G401 (cell line): ENCODE measurements around the gene TMEM212. TPM values are rescaled to one million over a fixed set of nuclear protein-coding genes. Genes with fewer than 3 reads are reported as not detected.
"Not testable (repeated sequence)": the region's sequence is repeated elsewhere in the genome, so short reads cannot be mapped to it uniquely, and the experiment has no call there.

Source experiments
- DNase-seq: peaks from one replicate; pipeline ENCODE4 v3.0.0-alpha.2; 2015; ENCODE audit warnings: low spot score
- in situ Hi-C: cut with HindIII; loops from 2 replicates; pipeline ENCODE4 v1.10.0; 2016; ENCODE audit warnings: low sequenced_read_pairs, mixed read lengths
- total RNA-seq: library from RNA; depleted of rRNA; stranded (reverse); fragments of >200 nt; shearing (Covaris generic); gene quantifications from 2 replicates; pipeline ENCODE4 v1.2.3, GENCODE V29; 2014

The TMEM212 gene
- total RNA-seq, 1 experiment from 2014 or later: not detected

DNA sequence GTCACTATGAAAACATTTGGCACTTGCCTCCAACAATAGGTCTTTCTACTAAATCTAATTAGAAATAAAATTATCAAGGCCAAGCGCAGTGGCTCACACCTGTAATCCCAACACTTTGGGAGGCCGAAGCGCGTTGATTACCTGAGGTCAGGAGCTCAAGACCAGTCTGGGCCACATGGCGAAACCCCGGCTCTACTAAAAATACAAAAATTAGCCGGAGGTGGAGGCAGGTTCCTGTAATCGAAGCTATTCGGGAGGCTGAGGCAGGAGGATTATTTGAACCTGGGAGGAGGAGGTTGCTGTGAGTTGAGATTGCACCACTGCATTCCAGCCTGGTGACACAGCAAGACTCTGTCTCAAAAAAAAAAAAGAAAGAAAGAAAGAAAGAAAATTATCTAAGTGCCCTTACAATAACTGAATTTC is 31.2 kb upstream of the TMEM212 start:
- in situ Hi-C loops: no loop called here
- no peak for DNase-seq

DNA sequence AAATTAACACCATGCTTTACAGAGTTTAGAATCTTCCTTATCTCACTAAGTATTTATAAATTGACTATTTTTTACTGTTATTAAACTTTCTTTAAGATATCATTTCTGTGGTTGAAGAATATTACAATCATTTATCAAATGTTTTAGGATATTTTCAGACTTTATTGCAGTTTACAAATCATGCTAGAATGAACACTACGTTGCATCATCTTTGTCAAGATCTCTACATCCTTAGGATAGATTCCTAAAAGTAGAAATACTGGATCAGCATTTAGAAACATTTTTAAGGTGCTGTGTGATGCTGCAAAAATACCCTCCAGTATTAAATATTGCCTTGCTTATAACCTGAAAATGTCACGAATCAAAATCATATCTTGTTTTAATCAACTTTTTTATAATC is 30.3 kb upstream of the TMEM212 start:
- no peak for DNase-seq
- in situ Hi-C loops: no loop called here

DNA sequence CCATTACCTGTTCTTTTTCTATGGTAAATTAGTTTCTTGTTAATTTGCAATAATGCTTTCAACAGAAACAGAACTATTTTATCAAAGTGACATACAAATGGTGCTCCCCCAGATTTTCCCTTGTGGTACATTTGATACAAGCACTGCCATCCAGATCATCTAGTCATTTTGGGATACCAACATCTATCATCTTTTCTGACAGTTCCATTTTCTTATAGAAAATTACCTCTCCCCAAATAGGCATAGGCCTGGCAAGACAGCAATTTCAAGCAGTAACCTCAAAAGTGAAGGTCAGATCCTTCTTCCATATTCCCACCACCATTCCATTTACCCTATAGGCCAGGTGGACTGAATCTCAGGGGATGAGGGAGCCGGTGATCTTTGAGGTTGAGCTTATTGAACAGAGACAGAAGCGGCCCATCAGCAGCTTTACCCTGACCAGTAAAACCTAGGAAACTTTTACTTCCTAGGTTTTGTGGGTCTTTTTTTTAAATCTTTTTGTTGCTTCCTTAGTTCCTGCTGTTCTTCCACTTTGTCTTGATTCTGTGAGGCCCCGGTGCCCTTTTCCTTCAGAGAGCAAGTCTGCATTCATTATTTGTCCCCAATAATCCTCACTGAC is 29.8 kb upstream of the TMEM212 start:
- no peak for DNase-seq
- in situ Hi-C loops: no loop called here

DNA sequence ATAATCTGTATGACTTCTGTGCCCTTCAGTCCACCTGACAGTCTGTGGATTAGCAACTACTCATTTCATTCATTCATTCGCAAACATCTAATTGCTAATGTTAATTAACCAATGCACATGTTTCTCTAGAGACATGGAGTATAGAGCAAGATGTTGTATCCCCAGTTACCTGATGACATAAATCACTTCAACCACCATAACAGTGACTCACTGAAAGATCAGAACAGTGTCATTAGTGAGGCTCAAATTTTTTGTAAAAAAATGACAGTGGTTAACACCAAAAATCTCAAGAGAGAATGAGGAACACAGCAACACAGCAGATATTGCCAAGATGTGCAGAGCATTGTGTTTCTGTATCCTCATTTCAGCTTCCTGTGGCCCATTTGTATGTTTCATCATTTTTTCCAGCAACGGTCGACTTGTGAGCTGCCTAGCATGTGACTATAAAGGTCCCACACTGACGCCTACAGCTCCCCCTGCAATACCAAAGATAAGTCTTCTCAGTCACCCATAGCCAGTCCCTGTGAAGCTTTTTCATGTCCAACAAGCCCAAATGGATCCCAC is 29.2 kb upstream of the TMEM212 start:
- DNase-seq: no peak
- in situ Hi-C loops: no loop called here

DNA sequence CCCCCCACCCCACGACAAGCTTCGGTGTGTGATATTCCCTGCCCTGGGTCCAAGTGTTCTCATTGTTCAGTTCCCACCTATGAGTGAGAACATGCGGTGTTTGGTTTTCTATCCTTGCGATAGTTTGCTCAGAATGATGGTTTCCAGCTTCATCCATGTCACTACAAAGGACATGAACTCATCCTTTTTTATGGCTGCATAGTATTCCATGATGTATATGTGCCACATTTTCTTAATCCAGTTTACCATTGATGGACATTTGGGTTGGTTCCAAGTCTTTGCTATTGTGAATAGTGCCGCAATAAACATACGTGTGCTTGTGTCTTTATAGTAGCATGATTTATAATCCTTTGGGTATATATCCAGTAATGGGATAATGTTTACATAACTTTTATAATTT is 28.5 kb upstream of the TMEM212 start:
- not testable (repeated sequence) for DNase-seq

DNA sequence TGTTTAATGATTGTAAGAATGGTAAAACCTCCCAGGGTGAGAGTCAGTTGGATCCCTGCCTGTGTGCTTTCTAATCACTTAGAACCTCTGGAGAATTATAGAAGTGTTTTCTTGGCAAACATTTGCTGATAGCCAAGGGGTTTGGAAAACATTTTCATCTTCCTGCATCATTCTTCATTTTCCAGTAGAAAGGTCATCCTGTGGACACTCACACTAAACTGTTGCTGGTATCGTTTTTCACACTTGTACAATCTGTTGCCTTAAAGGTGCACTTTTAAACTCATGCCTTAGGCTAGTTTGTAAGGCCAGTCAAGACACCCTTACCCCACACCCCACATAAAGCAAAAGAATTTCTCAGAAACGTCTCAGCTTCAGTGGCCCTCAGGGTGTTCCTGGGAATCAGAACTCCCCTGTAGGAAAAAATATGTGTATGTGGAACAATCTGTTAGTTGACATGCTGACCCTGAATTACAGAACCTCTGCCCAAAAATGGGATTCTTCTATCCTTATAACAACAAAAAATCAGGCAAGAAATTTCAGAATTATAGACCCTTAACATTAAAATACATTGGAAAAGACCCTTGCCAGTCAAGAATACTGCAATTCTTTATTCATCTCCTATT is 27.1 kb upstream of the TMEM212 start:
- no peak for DNase-seq
- in situ Hi-C loops: no loop called here

More for the DNA sequence above, 28.5 kb upstream of the TMEM212 start:
- in situ Hi-C loops: not testable (repeated sequence)

DNA sequence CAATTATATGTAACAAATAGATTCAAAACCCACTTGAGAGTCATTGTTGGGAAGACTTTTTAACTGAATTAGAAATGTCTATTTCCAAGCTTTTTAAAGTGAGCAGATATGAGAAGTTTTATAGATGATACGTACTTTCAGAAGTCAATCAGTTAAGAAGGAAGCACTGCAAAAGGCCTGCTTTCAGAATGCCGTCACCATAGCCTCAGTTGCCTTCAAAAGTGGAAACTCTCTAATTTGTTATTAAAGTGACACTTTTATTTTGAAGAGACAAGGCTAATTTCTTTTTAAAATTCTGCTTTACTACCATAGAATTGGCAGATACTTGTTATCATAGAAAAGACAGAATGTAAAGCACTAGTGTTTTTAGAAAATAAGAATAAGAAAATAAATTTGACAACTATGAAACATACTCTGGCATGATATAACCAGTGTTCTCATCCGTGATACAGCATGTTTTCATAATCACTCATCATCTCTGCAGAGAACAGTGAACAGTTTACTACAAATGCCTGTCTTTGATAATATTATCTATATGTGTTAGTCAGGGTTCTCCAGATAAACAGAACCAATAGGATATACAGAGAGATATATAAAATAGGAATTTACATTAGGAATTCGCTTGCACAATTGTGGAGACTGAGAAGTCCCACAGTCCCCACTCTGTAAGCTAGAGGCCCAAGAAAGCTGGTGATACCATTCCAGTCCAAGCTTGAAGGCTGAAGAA is 25.9 kb upstream of the TMEM212 start:
- in situ Hi-C loops: no loop called here
- DNase-seq: no peak

DNA sequence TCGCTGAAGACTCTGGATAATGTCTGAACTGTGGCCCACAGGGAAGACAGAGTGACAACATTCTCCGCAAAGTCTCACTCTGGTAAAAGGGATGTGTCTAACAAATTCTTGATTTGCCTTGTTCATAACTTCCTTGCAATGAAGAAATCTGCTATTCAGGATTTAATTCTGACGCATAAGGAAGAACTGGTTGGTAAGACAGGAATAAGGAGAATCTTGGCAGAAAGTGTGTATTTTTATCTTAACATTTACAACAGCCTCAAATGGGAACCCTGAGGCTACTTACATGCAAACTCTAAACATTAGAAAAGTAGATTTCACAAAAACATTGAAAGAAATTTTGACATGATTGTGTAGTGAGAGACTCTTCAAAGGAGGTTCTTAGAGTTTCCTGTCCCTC is 22.1 kb upstream of the TMEM212 start:
- in situ Hi-C loops: no loop called here
- DNase-seq: no peak

DNA sequence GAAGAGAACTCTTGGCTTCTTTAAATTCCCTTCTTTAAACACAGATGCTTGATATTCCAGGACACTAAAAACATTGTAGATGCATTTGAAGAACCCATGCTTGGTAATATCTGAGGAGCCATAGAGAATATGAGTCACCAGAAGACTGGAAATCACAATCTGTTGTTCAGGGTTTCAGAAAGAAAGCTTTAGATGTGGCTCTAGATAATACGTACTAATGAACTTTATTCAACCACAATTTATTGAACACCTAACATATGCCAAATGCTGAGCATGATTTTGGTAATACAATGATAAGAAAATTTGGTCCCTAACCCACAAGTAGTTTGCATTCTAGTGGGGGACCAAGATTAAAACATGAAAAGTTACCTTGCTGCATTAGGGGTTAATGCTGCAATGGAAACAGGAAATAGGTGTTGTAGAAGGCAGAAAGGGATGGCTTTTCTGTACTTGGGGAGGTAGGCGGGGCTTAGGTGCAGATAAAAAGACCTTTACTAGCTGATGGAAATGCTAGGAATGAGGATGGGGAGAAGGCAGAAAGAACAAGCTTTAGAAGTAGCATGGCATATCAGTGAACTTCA is 21.3 kb upstream of the TMEM212 start:
- in situ Hi-C loops: no loop called here
- no peak for DNase-seq

DNA sequence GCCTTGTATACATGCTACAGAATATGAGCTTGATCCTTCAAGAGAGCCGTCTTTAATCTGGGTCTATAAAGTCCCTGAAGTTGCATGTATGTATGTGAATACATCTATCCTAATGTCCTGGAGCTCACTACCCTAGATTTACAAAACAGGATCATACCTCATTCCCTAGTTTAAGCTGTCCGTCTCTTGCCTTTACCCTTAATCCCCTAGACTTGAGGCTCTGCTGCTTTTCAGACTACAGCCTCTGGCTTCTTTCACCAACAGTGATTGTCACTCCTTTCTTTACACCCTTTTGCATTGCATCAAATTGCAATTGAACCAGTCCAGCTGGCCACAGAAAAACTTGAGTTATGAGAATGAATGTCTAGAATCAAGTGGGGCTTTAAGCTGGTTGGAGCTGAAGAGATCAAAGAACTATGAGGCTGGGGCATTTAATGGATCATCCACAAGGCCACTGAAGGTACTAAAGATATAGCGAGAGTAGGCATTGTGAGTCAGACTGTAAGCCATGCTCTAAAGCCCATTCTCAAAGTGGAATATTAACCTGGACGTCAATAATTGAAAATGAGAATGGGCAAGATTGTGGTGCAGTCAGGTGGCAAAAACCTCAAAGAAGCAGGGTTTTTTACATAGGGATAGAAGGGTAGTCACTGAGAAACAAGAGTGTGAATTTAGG is 20.6 kb upstream of the TMEM212 start:
- no peak for DNase-seq
- in situ Hi-C loops: no loop called here

DNA sequence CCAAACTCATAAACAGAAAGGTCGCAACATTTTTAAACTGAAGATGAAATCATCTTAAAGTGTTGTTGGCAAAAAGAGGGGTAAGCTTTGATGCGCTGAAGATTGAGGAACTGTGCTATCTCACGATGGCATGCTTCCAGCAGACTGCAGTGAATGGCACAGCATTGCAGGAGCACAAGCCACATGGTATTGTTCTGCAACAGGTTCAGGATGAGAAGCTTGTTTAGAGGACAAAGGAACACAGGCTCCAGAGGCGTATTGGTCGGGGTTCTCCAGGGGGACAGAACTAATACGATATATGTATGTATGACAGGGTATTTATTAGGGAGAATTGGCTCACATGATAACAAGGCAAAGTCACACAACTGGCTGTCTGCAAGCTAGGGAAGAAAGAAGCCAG is 19.0 kb upstream of the TMEM212 start:
- in situ Hi-C loops: no loop called here

DNA sequence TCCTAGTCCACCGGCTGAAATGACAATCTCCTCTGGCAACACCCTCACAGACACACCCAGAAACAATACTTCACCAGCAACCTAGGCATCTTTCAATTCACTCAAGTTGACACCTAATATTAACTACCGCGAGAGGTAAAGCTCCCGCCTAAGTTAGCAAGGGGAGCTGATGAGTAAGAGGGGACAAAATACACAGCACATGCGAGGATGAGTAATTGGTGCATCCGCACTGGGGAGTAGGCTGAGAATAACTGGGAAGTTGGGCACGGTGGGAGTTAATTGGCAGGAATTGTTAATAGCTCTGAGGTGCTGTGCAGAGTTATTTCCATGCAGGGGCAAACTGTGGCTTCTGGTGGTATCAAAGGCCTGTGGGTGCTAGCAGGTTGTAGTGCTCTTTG is 18.3 kb upstream of the TMEM212 start:
- in situ Hi-C loops: no loop called here
- no peak for DNase-seq

More for the DNA sequence above, 19.0 kb upstream of the TMEM212 start:
- no peak for DNase-seq

DNA sequence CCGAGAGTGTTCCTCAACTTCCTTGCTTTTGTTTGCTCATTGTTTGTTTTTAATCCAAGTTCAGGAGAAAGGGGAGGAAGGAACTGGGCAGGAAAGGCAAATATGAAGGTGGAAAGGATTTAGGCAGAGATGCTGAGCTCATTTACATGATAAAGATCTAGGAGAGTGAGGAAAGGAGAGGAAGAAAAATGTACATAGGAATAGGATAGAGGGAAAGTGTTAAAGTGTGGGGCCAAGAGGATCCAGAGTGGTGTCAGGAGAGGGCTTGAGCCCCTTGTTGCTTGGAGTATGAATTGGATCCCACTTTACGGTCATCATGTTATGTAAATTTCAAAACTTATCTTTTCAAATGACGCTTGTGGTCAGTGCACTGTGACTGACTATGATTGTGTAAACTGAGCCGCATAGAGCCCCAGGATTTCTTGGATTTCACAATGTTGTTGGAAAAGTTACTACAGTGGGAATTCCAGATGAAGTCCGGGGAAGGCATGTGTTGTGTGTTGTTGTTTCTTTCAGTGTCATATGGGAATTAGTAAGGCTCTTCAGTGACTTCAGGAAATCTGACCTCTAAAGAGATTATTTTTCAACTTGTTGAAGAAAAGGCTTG is 17.8 kb upstream of the TMEM212 start:
- no peak for DNase-seq
- in situ Hi-C loops: no loop called here

DNA sequence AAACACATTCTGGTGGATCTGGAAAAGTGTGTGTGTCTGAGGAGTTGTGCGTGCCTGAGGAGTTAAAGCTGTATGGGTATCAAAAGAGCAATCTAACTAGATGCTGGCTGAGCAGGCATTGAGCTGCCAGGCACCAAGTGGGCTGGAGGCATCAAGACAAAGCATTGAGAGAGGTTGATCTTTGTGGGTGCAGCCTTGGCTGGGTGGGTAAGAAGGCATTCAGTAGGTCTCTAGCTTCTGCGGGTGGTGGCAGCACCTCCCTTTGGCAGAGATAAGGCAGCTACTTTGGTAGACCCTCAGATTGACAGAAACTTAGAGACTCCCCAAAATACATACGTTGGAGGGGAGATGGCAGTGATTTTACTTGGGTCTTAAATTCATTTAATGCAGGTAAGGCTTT is 15.8 kb upstream of the TMEM212 start:
- no peak for DNase-seq
- in situ Hi-C loops: no loop called here

DNA sequence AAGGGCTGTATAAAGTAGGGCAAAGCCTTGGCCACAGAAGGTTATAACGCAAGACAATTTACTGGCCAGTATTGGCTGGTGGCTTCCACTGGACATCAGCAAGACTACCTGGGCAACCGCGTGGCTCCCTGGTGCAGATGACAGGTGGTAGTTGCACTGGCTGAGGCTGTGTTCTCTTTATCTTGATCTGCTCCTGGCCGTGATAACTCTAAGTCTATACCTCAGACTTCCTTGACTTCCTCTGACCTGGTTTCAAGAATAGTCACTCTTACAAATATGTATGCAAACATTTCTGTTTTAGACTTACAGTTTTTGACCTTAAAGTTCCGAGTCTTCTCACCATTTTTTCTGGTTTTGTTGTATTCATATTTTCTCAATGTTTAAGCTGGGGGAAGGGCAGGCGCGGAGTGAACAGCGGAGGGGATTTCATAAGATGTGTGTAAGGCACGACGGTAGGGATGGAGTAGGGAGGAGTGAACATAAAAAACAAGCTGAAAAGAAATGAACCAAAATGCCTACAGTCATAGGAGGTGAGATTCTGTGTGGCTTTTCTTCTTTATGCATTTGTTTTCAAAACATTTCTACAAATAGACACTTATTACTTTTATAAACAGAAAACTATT is 15.2 kb upstream of the TMEM212 start:
- DNase-seq: no peak
- in situ Hi-C loops: no loop called here

DNA sequence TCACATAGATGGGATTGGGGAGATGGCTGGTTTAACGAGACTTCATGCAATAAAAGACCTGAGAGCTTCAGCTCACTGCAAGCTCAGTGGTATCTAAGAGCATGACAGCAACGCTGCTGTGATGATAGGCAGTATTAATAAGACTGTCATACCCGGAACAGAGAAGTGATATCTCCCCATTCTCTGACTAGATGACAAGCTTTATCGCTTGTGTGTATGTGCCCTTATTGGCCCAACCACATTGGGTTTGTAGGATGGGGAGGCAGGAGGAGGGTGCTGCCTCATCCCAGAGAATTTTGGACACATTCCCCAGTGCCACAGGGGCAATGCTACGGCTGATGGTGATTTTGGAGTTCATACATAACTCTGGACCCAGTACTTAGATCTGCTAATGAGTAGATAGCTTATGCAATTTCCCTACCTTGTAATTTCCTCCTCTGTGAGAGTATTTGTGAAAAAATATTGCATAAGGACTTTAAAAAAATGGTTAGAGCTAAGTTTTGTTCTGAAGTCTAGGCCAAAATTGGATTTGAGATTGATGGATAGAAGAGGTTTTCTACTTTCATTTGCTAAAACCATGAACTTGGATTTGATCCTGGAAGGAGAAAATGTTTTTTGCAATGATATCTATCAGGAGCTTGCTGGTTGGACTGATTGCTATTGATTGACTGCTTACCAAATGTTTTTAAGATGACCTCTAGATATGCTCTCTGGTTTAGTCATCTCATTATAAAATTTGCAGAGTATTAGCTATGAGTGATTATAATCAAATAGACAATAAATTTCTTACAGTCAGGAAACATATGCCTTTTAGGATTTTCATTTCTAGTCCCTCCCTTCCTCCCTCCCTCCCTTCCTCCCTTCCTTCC is 14.0 kb upstream of the TMEM212 start:
- DNase-seq: no peak
- in situ Hi-C loops: no loop called here

DNA sequence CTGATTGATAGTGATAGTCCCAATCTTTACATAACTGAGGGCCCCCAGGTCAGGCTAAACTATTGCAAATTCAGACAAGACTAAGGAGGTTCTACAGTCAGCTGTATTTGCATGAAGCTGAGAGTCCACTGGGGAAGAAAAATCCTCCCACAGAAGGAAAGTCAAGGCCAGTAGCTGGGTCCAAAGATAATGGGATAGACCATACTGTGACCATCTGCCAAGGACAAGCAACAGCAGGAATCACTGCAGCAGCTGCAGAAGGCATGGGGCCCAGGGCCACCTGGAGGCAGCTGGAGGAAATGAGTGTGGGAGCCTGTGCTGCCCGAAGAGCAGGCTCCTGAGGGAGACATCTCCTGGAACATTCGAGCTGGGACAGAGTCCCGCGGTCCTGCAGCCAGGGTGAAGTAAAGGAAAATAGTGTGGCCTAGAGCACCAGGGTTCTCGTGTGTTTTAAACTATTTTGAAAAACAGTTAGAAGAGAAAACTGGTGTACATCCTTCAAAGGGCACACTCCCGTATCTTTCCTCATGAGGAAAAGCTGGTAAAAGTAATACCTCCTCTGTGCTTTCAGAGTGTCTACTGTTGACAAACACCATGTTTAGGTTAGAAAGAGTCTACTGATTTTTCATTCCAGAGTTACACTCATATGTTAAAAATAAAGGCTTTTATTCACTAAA is 13.2 kb upstream of the TMEM212 start:
- in situ Hi-C loops: no loop called here
- DNase-seq: no peak
